PC-9 (cell line): Measurements from ENCODE around the gene SLC22A31. TPM values are rescaled to one million over a fixed set of nuclear protein-coding genes. Genes with fewer than 3 reads are reported as not detected.

Source experiments
- BruUV-seq: library from RNA; stranded (reverse); fragments of 400-500 nt; replicated peaks from 2 replicates; lab custom pipeline; 2021; lab: Mats Ljungman, UMichigan
- CTCF ChIA-PET: fragments of 300-600 bp; sonication (Branson Sonifier 250); formaldehyde crosslinking; loops from one replicate; lab custom pipeline; 2022; ENCODE audit warnings: antibody characterized with exemption; lab: Charles Lee
- POLR2A ChIA-PET: fragments of 300-600 bp; sonication (Branson Sonifier 250); formaldehyde crosslinking; loops from one replicate; lab custom pipeline; 2022; ENCODE audit warnings: antibody characterized with exemption; ENCODE audit not compliant: unreplicated experiment; lab: Charles Lee
- DNase-seq, 2 experiments: peaks; one replicate each; pipeline versions ENCODE4 v3.0.0 to v3.0.0-alpha.2; 2015 to 2022; ENCODE audit warnings: mixed read lengths in 1 of 2
- H2AFZ ChIP-seq: fragments of 200-600 bp; sonication (generic); 2 replicates; pipeline ENCODE4 v1.8.1; 2017; ENCODE audit warnings: antibody characterized with exemption
- H3F3A ChIP-seq: fragments of 200-600 bp; sonication (generic); 2 replicates; pipeline ENCODE4 v1.8.1; 2017; ENCODE audit warnings: antibody characterized with exemption, mild to moderate bottlenecking, low read depth; ENCODE audit not compliant: insufficient read depth
- H3K27ac ChIP-seq: fragments of 200-600 bp; sonication (generic); 2 replicates; pipeline ENCODE4 v1.6.1; 2016; ENCODE audit warnings: mixed run types
- H3K27me3 ChIP-seq: fragments of 200-600 bp; sonication (generic); 2 replicates; pipeline ENCODE4 v1.6.1; 2016; ENCODE audit warnings: low read depth, mixed run types; ENCODE audit not compliant: insufficient read depth
- H3K36me3 ChIP-seq: fragments of 200-600 bp; sonication (generic); 2 replicates; pipeline ENCODE4 v1.6.1; 2016; ENCODE audit warnings: low read depth, mixed run types
- H3K4me1 ChIP-seq: fragments of 200-600 bp; sonication (generic); replicated peaks from 2 replicates; pipeline ENCODE4 v1.6.1; 2016; ENCODE audit warnings: mixed run types; ENCODE audit not compliant: insufficient read depth
- H3K4me2 ChIP-seq: fragments of 200-600 bp; sonication (generic); 2 replicates; pipeline ENCODE4 v1.6.1; 2017; ENCODE audit warnings: mixed run types
- H3K4me3 ChIP-seq: fragments of 200-600 bp; sonication (generic); 2 replicates; pipeline ENCODE4 v1.6.1; 2016; ENCODE audit warnings: mixed run types
- H3K79me2 ChIP-seq: fragments of 200-600 bp; sonication (generic); 2 replicates; pipeline ENCODE4 v1.6.1; 2017; ENCODE audit warnings: low read depth, mixed run types
- H3K9me2 ChIP-seq: fragments of 200-600 bp; sonication (generic); 2 replicates; pipeline ENCODE4 v1.8.1; 2017; ENCODE audit warnings: mild to moderate bottlenecking; ENCODE audit not compliant: insufficient read depth
- H3K9me3 ChIP-seq: fragments of 200-600 bp; sonication (generic); 2 replicates; pipeline ENCODE4 v1.8.1; 2016; ENCODE audit warnings: low read depth; ENCODE audit not compliant: insufficient read depth
- H4K20me1 ChIP-seq: fragments of 200-600 bp; sonication (generic); 2 replicates; pipeline ENCODE4 v1.8.1; 2017; ENCODE audit not compliant: insufficient read depth
- CTCF ChIP-seq: fragments of 200-600 bp; sonication (generic); conservative IDR thresholded peaks from 2 replicates; pipeline ENCODE4 v1.6.1; 2017; ENCODE audit warnings: mixed run types, antibody characterized with exemption, mild to moderate bottlenecking, moderate library complexity
- EZH2 ChIP-seq: fragments of 200-600 bp; sonication (generic); IDR thresholded peaks from 2 replicates; pipeline ENCODE4 v1.8.0; 2017; ENCODE audit warnings: antibody characterized with exemption, low read depth
- intact Hi-C: fragments of 100-400 bp; cut with micrococcal nuclease; formaldehyde crosslinking; loops from one replicate; pipeline ENCODE4 v1.10.0; 2022; ENCODE audit not compliant: unreplicated experiment
- total RNA-seq: library from RNA; stranded (reverse); gene quantifications from 2 replicates; pipeline ENCODE4 v1.2.3, GENCODE V29; 2021

The SLC22A31 gene
- total RNA-seq, 1 experiment from 2014 or later, result 2.5 TPM

- ChIA-PET CTCF (no interaction called here), POLR2A (no interaction called here)
- no peaks in the 10 kb centered on the region for H3K36me3 ChIP-seq
- H3K9me2 ChIP-seq, result no peaks in the 10 kb centered on the region
- no peak overlapping the region for H2AFZ ChIP-seq
- BruUV-seq, result no TSS peak
- H3F3A ChIP-seq, result peaks cover 5% of the 10 kb centered on the region; the same call in 1 of the 2 replicates
- TF ChIP-seq EZH2, result no peak
- TF ChIP-seq CTCF, result no peak
- no peaks in the 10 kb centered on the region for H3K9me3 ChIP-seq
- no peak for DNase-seq
- no peaks in the 10 kb centered on the region for H3K27me3 ChIP-seq
- intact Hi-C loops, result loop anchor here (5.0 kb wide), 2 partner anchors 223 to 428 kb away; no protein-coding TSS in a partner anchor
- no peak overlapping the region for H3K4me2 ChIP-seq
- no peaks in the 10 kb centered on the region for H3K79me2 ChIP-seq
- peaks cover 6% of the 10 kb centered on the region; the same call in 1 of the 2 replicates for H3K4me1 ChIP-seq
- no peak overlapping the region for H3K4me3 ChIP-seq
- H4K20me1 ChIP-seq, result no peaks in the 10 kb centered on the region
- H3K27ac ChIP-seq, result no peak overlapping the region
Measured at GRCh38 chr16:89164847-89165680, 35.3 kb downstream of the SLC22A31 start.

- Histone ChIP-seq H3K9me2 (no peaks in the 10 kb centered on the region), H3K4me3 (no peak overlapping the region), H3K36me3 (no peaks in the 10 kb centered on the region), H3K79me2 (no peaks in the 10 kb centered on the region), H3F3A (0 out of 2 replicates have a peak, but pooled peaks cover 3% of the 10 kb centered on the region), H3K4me2 (no peak overlapping the region), H3K4me1 (peaks cover 6% of the 10 kb centered on the region; the same call in 1 of the 2 replicates), H3K9me3 (no peaks in the 10 kb centered on the region), H2AFZ (no peak overlapping the region), H3K27me3 (no peaks in the 10 kb centered on the region), H3K27ac (no peak overlapping the region), H4K20me1 (no peaks in the 10 kb centered on the region)
- POLR2A ChIA-PET, result no interaction called here
- DNase-seq, result no peak
- TF ChIP-seq EZH2, result no peak
- TF ChIP-seq CTCF, result no peak
- CTCF ChIA-PET, result interaction anchor here (0.6 kb wide), 1 partner anchor 1276 kb away, joined by 3 read pairs; no protein-coding TSS in a partner anchor
- no TSS peak for BruUV-seq
- intact Hi-C loops, result no loop called here
Measured at GRCh38 chr16:89164436-89164835, 35.9 kb downstream of the SLC22A31 start.

- TF ChIP-seq EZH2 (no peak), CTCF (no peak)
- Histone ChIP-seq H3K27ac (no peak overlapping the region), H3K9me2 (no peaks in the 10 kb centered on the region), H2AFZ (no peak overlapping the region), H3K4me2 (no peak overlapping the region), H3K27me3 (no peaks in the 10 kb centered on the region), H3K9me3 (no peaks in the 10 kb centered on the region), H3K4me3 (no peak overlapping the region), H3K36me3 (no peaks in the 10 kb centered on the region), H4K20me1 (no peaks in the 10 kb centered on the region), H3F3A (peaks cover 11% of the 10 kb centered on the region; the same call in 1 of the 2 replicates), H3K79me2 (no peaks in the 10 kb centered on the region), H3K4me1 (peaks cover 6% of the 10 kb centered on the region; the same call in 1 of the 2 replicates)
- ChIA-PET POLR2A (no interaction called here), CTCF (interaction anchor here (0.6 kb wide), 1 partner anchor 347 kb away, joined by 6 read pairs; no protein-coding TSS in a partner anchor)
- no TSS peak for BruUV-seq
- DNase-seq, result no peak
- intact Hi-C loops, result no loop called here
Measured at GRCh38 chr16:89163297-89163696, 37.0 kb downstream of the SLC22A31 start.
